H9 (cell line): ENCODE results near the gene SPECC1L. TPM values are rescaled to one million over a fixed set of nuclear protein-coding genes. Genes with fewer than 3 reads are reported as not detected.

ENCODE experiments used
- DNase-seq: peaks from one replicate; pipeline ENCODE4 v3.0.0-alpha.2; 2017
- H2AFZ ChIP-seq: one replicate; pipeline ENCODE4 v1.6.1; 2013; ENCODE audit warnings: mild to moderate bottlenecking, low read length, control low read depth, moderate library complexity
- H2AK5ac ChIP-seq: 2 replicates; pipeline ENCODE4 v1.6.1; 2013; ENCODE audit warnings: low read length, control low read depth, mixed read lengths; ENCODE audit not compliant: insufficient read length
- H2BK120ac ChIP-seq: one replicate; pipeline ENCODE4 v1.6.1; 2013; ENCODE audit warnings: low read depth, mild to moderate bottlenecking, low read length, control low read depth, inconsistent platforms; ENCODE audit not compliant: poor library complexity, severe bottlenecking
- H2BK12ac ChIP-seq: 2 replicates; pipeline ENCODE4 v1.6.1; 2013; ENCODE audit warnings: low read length, control low read depth, mixed read lengths, low read depth; ENCODE audit not compliant: insufficient read length
- H2BK15ac ChIP-seq: 2 replicates; pipeline ENCODE4 v1.6.1; 2013; ENCODE audit warnings: low read depth, low read length, control low read depth
- H2BK20ac ChIP-seq: one replicate; pipeline ENCODE4 v1.6.1; 2013; ENCODE audit warnings: low read depth, mild to moderate bottlenecking, low read length, control low read depth, inconsistent platforms; ENCODE audit not compliant: poor library complexity, severe bottlenecking
- H2BK5ac ChIP-seq: 2 replicates; pipeline ENCODE4 v1.6.1; 2013; ENCODE audit warnings: low read length, control low read depth, mixed read lengths; ENCODE audit not compliant: insufficient read length
- H3K14ac ChIP-seq: 2 replicates; pipeline ENCODE4 v1.6.1; 2013; ENCODE audit warnings: low read length, control low read depth; ENCODE audit not compliant: insufficient read depth
- H3K18ac ChIP-seq: 2 replicates; pipeline ENCODE4 v1.6.1; 2013; ENCODE audit warnings: low read depth, mild to moderate bottlenecking, mixed read lengths, low read length, control low read depth; ENCODE audit not compliant: insufficient read length
- H3K23ac ChIP-seq: 2 replicates; pipeline ENCODE4 v1.6.1; 2013; ENCODE audit warnings: low read length, control low read depth, mixed read lengths, low read depth; ENCODE audit not compliant: insufficient read length
- H3K23me2 ChIP-seq: 2 replicates; pipeline ENCODE4 v1.6.1; 2013; ENCODE audit warnings: low read depth, mild to moderate bottlenecking, mixed read lengths, low read length, control low read depth; ENCODE audit not compliant: insufficient read length, poor library complexity, severe bottlenecking
- H3K27ac ChIP-seq: 2 replicates; pipeline ENCODE4 v1.5.1; 2013; ENCODE audit warnings: low read length, control low read depth, mixed read lengths, low read depth; ENCODE audit not compliant: insufficient read length
- H3K27me3 ChIP-seq: 2 replicates; pipeline ENCODE4 v1.6.1; 2013; ENCODE audit warnings: low read length, control low read depth, inconsistent platforms; ENCODE audit not compliant: insufficient read depth
- H3K4ac ChIP-seq: 2 replicates; pipeline ENCODE4 v1.6.1; 2013; ENCODE audit warnings: low read depth, mild to moderate bottlenecking, control low read depth, inconsistent platforms, low read length, moderate library complexity
- H3K4me1 ChIP-seq: 2 replicates; pipeline ENCODE4 v1.6.1; 2013; ENCODE audit warnings: low read length, control low read depth, inconsistent platforms; ENCODE audit not compliant: insufficient read depth
- H3K4me2 ChIP-seq: 2 replicates; pipeline ENCODE4 v1.6.1; 2013; ENCODE audit warnings: low read length, control low read depth, mixed read lengths; ENCODE audit not compliant: insufficient read length, insufficient read depth
- H3K56ac ChIP-seq: 2 replicates; pipeline ENCODE4 v1.6.1; 2013; ENCODE audit warnings: low read depth, mild to moderate bottlenecking, mixed read lengths, low read length, control low read depth; ENCODE audit not compliant: insufficient read length
- H3K79me1 ChIP-seq: 2 replicates; pipeline ENCODE4 v1.6.1; 2013; ENCODE audit warnings: low read depth, mild to moderate bottlenecking, moderate library complexity, low read length, control low read depth, inconsistent platforms; ENCODE audit not compliant: insufficient read depth, poor library complexity, severe bottlenecking
- H3K79me2 ChIP-seq: 2 replicates; pipeline ENCODE4 v1.6.1; 2013; ENCODE audit warnings: low read length, control low read depth, inconsistent platforms; ENCODE audit not compliant: insufficient read depth
- H3K9ac ChIP-seq: 2 replicates; pipeline ENCODE4 v1.6.1; 2013; ENCODE audit warnings: low read length, control low read depth, mixed read lengths; ENCODE audit not compliant: insufficient read length; ENCODE audit errors: extremely low read depth
- H3K9me3 ChIP-seq: one replicate; pipeline ENCODE4 v1.6.1; 2013; ENCODE audit warnings: low read depth, low read length, inconsistent platforms; ENCODE audit not compliant: control insufficient read depth
- H3T11ph ChIP-seq: one replicate; pipeline ENCODE4 v1.6.1; 2013; ENCODE audit warnings: mild to moderate bottlenecking, low read length, control low read depth, inconsistent platforms
- H4K20me1 ChIP-seq: one replicate; pipeline ENCODE4 v1.6.1; 2013; ENCODE audit not compliant: control insufficient read depth, insufficient read length, insufficient read depth
- H4K5ac ChIP-seq: 2 replicates; pipeline ENCODE4 v1.6.1; 2013; ENCODE audit warnings: low read depth, mild to moderate bottlenecking, mixed read lengths, low read length, control low read depth; ENCODE audit not compliant: insufficient read length
- H4K8ac ChIP-seq: replicated peaks from 2 replicates; pipeline ENCODE4 v1.6.1; 2013; ENCODE audit warnings: low read length, control low read depth, mixed read lengths, low read depth; ENCODE audit not compliant: insufficient read length
- H4K91ac ChIP-seq: 2 replicates; pipeline ENCODE4 v1.6.1; 2013; ENCODE audit warnings: low read depth, mild to moderate bottlenecking, moderate library complexity, mixed read lengths, low read length, control low read depth; ENCODE audit not compliant: insufficient read length
- H3K27ac Mint-ChIP-seq, 3 experiments: 2 replicates in 2 of 3; 3 replicates in 1 of 3; pipeline ENCODE4 v1.8.0; 2020 to 2021; ENCODE audit warnings: mixed read lengths in 3 of 3, mild to moderate bottlenecking in 1 of 3, moderate library complexity in 1 of 3
- H3K27me3 Mint-ChIP-seq: 2 replicates; pipeline ENCODE4 v1.8.0; 2021; ENCODE audit warnings: low read depth, mild to moderate bottlenecking, moderate library complexity, mixed read lengths
- H3K36me3 Mint-ChIP-seq, 3 experiments: 2 replicates in 2 of 3; 3 replicates in 1 of 3; pipeline ENCODE4 v1.8.0; 2020 to 2021; ENCODE audit warnings: low read depth in 3 of 3, mixed read lengths in 3 of 3; ENCODE audit not compliant: insufficient read depth in 1 of 3
- H3K4me1 Mint-ChIP-seq, 2 experiments: 2 replicates each; pipeline ENCODE4 v1.8.0; 2020; ENCODE audit warnings: mixed read lengths in 2 of 2
- H3K4me3 Mint-ChIP-seq, 2 experiments: 2 replicates in 1 of 2; 3 replicates in 1 of 2; pipeline ENCODE4 v1.8.0; 2020 to 2021; ENCODE audit warnings: mild to moderate bottlenecking in 2 of 2, mixed read lengths in 2 of 2, moderate library complexity in 1 of 2
- H3K9me3 Mint-ChIP-seq, 2 experiments: 2 replicates in 1 of 2; 3 replicates in 1 of 2; pipeline ENCODE4 v1.8.0; 2020; ENCODE audit warnings: mild to moderate bottlenecking in 2 of 2, mixed read lengths in 2 of 2, moderate library complexity in 1 of 2
- WGBS: extraction: QIAGEN DNeasy Blood & Tissue Kit; methylation state at CpG from one replicate; pipeline ENCODE4 v1.1.7; 2013; ENCODE audit warnings: missing lambda C conversion rate, low lambda C conversion rate, mixed read lengths; ENCODE audit not compliant: insufficient read length; ENCODE audit errors: extremely low coverage; 5-methylcytosine and 5-hydroxymethylcytosine counted together
- total RNA-seq: library from RNA; stranded (reverse); gene quantifications from 2 replicates; pipeline ENCODE4 v1.2.1, GENCODE V29; 2021
- TF ChIP-seq, protein P1 (sequence below): fragments of 200-600 bp; sonication (generic); conservative IDR thresholded peaks from 3 replicates; pipeline ENCODE4 v1.8.0; 2021; ENCODE audit warnings: antibody characterized with exemption, mild to moderate bottlenecking

The SPECC1L gene
- total RNA-seq, 1 experiment from 2014 or later, result 57.1 TPM

DNA sequence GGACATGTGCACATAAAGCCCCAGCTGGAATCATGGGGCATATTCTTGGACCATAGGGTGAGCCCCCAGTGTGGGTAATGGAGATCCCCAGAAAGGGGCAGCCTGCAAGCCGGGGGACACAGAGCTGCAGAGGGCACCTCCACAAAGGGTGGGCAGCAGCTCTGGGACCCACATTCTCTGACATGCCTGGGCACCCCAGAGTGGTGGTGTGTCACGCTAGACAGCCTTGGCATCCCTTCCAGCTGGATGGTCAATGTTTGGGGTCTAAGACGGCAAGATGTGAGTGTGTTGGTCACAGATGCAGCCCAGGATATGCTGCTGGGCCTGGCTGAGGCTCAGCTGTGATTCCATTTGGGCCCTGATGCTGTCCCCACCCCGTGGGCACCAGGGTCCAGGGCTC is 166.5 kb downstream of the SPECC1L start:
- Mint-ChIP-seq H3K9me3 (no peaks in the 10 kb centered on the region), H3K27me3 (no peaks in the 10 kb centered on the region; the same call in 1 of the 2 replicates), H3K27ac (no peak overlapping the region), H3K4me3 (no peak overlapping the region), H3K4me1 (peaks cover 2 to 8% of the 10 kb centered on the region in 2 experiments; a peak in 2 of 4 replicates), H3K36me3 (no peaks in the 10 kb centered on the region)
- no CpG with 5 or more reads among the region's 4 CpGs for WGBS
- H3K79me2 ChIP-seq, result no peaks in the 10 kb centered on the region
- H2BK15ac ChIP-seq, result no peak overlapping the region
- DNase-seq, result no peak
- H4K8ac ChIP-seq, result no peak overlapping the region
- no peaks in the 10 kb centered on the region for H3K79me1 ChIP-seq
- H3K14ac ChIP-seq, result no peak overlapping the region
- no peak overlapping the region for H3K4ac ChIP-seq
- no peak overlapping the region for H3K4me2 ChIP-seq
- peaks cover 2% of the 10 kb centered on the region for H4K20me1 ChIP-seq
- H2AFZ ChIP-seq, result no peak overlapping the region
- H3K18ac ChIP-seq, result no peak overlapping the region
- H3K23me2 ChIP-seq, result peaks cover 5% of the 10 kb centered on the region
- no peak overlapping the region for H3K27ac ChIP-seq
- H3K56ac ChIP-seq, result no peak overlapping the region
- H4K91ac ChIP-seq, result no peak overlapping the region
- no peaks in the 10 kb centered on the region for H3K4me1 ChIP-seq
- H2BK5ac ChIP-seq, result no peak overlapping the region
- H3K27me3 ChIP-seq, result no peaks in the 10 kb centered on the region
- no peak overlapping the region for H2BK120ac ChIP-seq
- no peak overlapping the region for H4K5ac ChIP-seq
- no peak overlapping the region for H3K23ac ChIP-seq
- no peak overlapping the region for H2BK20ac ChIP-seq
- TF ChIP-seq, protein P1, sequence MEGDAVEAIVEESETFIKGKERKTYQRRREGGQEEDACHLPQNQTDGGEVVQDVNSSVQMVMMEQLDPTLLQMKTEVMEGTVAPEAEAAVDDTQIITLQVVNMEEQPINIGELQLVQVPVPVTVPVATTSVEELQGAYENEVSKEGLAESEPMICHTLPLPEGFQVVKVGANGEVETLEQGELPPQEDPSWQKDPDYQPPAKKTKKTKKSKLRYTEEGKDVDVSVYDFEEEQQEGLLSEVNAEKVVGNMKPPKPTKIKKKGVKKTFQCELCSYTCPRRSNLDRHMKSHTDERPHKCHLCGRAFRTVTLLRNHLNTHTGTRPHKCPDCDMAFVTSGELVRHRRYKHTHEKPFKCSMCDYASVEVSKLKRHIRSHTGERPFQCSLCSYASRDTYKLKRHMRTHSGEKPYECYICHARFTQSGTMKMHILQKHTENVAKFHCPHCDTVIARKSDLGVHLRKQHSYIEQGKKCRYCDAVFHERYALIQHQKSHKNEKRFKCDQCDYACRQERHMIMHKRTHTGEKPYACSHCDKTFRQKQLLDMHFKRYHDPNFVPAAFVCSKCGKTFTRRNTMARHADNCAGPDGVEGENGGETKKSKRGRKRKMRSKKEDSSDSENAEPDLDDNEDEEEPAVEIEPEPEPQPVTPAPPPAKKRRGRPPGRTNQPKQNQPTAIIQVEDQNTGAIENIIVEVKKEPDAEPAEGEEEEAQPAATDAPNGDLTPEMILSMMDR, result no peak
- H3T11ph ChIP-seq, result no peak overlapping the region
- H3K9me3 ChIP-seq, result no peaks in the 10 kb centered on the region
- H2BK12ac ChIP-seq, result no peak overlapping the region
- H2AK5ac ChIP-seq, result no peak overlapping the region
- H3K9ac ChIP-seq, result no peak overlapping the region
